ENCODE measurements around the gene MBP. TPM values are rescaled to one million over a fixed set of nuclear protein-coding genes. Genes with fewer than 3 reads are reported as not detected.

MBP gene
- total RNA-seq, 1 donor from 2014 or later = 3.9 TPM

DNA sequence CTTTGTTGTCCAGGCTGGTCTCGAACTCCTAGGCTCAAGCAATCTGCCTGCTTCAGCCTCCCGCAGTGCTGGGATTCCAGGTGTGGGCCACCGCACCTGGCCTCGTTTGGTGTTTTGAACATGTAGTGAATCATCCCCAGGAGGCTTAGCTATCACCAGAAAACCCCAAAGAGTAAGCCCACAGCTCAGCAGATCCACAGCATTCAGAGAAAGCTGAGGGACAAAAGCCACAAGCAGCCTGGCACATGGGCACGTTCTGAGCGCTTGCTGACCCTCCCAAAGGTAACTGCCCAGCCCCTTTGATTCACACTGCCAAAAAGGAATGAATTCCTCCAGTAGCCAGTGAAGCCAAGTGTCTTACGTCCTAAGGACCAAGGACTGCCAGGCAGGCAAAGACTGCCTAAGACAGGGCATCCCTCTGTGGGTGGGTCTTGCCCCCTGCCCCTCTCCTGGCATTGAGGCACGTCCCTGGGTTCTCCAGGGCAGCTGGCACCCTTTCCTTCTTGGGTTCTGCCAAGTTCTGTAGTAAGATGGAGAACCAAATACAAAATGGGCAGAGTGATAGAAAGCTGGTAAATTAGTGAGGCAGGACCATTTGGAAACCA is 31.7 kb downstream of the MBP start:
- DNase-seq (ENCODE audit: low read depth in 2 of 2) = no peak

DNA sequence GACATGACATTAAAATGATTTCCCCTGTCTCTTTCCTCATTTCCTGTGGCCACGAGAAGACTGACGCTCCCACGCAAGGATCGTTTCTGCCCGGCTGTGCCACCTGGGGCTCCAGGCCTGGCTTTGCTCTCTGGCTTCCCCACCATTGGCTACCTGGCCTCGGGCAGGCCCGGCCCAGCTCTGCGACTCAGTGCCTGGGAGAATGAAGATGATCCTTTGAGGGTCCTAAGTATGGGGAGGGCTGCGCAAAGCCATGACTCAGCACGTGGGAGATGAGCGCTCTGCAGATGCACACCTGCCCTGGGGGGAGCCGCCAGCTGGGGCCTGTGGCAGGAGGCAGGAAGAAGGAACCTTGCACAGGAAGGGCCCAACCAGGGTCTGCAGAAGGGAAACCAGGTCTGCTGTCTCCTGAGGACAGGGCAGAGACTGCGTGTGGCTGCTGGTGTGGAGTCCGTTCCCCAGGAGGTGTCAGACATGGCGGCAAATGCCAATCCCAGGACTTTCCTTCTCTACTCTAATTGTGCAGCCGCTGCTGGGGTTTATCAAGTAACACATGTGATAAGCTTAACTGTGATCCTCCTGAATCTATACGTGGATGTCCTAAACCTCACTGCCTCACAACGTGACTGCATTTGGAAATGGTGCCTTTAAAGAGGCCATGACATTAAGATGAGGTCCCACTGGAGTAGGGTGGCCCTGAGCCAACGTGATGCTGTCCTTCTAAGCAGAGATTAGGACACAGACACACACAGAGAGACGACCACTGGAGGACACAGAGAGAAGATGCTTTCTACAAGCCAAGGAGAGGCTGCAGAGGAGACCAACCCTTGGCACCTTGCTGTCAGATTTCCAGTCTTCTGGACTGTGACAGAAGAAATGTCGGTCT is 32.9 kb downstream of the MBP start:
- DNase-seq (ENCODE audit: low read depth in 2 of 2) = no peak

DNA sequence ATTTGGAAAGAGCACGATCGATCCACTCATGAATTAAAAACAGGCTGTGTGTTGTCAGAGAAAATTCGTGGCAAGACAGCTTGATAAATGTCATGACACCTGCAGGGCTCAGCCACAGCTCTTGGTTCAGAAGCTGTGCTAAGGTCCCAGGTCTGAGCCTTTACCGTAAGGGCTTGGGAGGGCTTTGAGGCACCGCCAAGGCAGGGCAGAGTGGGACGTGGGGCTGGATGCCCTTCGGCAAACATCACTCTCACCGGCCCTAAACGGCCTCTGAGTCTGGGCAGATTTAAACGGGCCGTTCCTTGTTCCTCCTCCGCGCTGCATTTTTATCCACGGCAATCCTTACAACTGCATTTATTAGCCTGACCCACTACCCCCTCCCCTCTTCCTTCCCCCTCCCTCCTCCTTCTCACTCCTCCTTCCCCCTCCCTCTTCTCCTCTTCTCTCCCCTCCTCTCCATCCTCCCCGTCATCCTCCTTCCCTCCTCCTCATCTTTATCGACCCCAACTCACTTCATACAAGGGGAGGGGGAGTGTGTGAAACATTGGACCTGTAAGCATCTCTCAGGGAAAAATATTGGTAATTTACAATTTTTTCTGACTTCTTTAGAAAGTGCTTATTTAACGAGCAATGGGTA is 33.9 kb downstream of the MBP start:
- no peak for DNase-seq (ENCODE audit: low read depth in 2 of 2)

DNA sequence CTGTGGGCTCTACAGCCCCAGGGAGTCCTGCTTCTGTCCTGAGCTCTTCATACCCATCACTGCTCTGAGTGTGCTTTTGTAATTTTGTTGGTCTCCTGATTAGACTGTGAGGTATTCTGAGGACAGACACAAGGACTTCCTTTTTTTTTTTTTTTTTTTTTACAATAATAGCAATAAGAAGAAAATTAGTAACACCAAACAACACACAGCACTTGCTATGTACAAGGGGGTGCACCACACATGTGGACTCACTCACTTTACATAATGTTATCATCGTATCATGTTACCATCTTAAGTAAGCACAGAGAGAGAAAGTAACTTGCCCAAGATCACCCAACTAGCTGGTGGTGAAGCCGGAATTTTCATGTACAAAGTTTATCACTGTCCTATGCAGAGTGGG is 34.6 kb downstream of the MBP start:
- no peak for DNase-seq (ENCODE audit: low read depth in 2 of 2)

- no peak for DNase-seq (ENCODE audit: low read depth in 2 of 2)
Observed at GRCh38 chr18:77096936-77097886, 35.4 kb downstream of the MBP start.

DNA sequence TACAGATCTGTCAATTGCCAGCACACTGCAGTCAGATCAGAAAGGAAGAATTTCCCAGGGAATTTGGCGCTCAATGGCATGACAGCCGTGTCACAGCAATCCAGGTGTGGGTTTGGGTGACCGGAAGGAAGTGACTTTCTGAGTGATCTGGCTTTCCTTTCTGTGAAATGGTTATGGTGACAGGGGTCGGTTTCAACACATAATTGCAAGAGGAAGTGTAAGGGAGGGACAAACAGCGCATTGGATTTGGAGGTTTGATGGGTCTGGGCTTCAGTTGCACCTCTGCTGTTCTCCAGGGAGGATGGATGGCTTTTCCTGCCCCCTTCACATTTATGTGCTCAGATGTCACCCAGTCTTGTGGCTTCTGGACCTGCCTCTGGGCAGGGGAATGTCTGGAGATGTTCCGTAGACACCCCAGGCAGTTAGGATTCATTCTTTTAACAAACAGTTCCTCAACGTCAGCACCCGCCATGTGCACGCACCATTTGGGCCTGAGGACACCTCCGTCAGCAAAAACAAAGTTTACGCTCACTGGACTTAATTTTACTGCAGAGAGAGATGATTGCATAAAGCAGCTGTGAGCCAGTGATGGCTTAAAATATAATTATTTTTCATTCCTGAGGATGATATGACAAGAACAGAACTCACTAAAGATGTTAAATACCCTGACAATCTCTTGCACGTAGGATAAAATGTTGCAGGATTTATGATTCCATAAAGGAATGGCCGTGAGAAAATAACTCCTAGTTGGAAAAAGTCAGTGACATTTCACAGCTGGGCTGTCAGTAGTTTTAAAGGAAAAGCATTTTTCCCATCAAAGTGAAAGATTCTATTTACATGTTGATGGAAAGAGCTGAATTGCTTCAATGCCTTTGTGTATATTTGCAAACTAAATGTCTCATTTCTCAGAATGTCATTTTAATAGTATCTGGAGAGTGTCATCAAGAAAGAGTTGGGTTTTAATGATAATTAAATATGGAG is 36.9 kb downstream of the MBP start:
- no peak for DNase-seq (ENCODE audit: low read depth in 2 of 2)

GRCh38 chr18:77093586-77093985 is 39.0 kb downstream of the MBP start:
- no peak for DNase-seq (ENCODE audit: low read depth in 2 of 2)

GRCh38 chr18:77093067-77093430 is 39.5 kb downstream of the MBP start:
- DNase-seq (ENCODE audit: low read depth in 2 of 2) = no peak

DNA sequence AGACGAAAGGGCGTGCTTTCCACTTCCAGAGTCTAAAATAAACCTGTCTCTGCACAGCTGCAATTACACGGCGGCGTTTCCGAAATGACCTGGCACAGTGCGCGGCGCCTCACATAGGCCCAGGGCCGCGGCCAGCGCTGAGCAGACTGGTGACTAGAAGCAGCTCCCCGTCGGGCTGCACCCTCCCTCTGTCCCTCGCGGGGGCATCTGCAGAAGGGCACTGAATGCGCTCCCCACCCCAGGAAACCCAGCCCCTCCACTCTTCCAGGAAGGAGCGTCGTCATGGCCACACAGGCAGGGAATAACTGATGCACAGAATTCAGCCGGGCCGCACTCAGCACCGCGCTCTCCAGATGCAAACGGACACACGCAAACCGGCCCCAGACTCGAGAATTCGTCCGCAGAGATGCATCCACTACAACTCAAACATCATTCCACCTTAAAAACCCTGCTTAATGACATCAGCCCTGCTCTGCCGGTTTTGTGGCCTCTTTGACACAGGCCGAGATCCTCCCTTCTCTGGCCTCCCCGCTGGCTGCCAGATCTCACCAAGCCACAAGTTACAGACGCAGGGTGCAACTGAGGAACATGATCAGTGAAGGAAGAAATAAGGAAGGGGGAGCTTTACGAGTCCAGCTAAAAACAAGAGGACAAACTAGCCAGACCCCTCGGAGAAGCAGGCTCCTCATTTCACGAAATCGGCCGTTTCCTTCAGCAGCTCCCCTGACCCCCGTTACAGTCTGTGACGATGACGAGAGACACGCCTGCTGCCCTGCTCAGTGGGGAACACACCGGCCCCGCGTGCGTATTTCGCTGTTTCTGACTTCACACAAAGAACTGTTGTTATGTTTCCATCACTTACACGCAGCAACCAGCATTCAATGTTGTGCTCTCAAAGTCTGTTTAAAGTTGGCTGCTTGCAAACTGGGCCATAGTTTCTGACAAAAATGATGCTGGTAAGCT is 40.2 kb downstream of the MBP start:
- DNase-seq (ENCODE audit: low read depth in 2 of 2) = no peak

DNA sequence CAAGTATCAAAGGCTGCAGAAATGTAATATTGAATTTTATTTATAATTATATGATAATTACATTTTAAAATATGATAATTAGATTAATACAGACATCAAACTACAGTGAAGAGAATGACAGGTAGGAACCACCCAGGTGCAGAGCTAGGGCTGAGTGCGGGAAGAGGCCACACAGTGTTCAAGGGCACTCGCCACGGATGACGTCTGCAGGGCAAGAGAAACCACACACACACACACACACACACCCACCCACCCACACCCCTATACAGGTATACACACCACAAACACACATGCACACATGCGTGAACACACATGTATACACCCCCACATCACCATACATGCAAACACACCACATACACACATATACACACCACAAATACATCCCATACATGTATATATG is 41.2 kb downstream of the MBP start:
- DNase-seq (ENCODE audit: low read depth in 2 of 2) = no peak

GRCh38 chr18:77090546-77091174 is 41.9 kb downstream of the MBP start:
- DNase-seq (ENCODE audit: low read depth in 2 of 2) = no peak

DNA sequence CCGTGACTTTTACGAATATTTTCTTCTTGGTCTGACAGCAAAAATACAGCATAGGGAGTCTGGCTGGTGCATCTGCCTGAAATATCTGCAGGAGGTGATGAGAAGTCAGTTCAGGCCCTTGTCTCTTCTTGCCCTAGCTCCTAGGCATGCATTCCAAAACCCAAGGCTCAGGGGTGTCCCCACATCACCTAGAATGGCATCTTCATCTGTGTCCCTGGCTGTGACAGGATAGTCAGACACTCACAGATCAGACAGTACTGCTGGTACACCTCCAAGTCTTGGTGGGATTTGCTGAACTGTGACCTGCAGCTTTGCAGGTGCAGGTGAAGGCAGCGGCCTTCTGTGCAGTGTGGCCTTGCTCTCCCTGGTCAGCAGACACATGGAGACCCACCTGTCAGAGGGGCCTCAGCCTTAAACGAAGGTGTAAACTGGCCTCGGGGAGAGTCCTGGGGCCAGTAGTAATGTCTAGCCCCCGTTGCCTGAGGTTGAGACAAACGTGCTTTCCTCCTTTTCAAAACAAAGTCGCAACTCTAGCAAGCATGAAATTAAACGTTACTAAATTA is 42.8 kb downstream of the MBP start:
- no peak for DNase-seq (ENCODE audit: low read depth in 2 of 2)

DNA sequence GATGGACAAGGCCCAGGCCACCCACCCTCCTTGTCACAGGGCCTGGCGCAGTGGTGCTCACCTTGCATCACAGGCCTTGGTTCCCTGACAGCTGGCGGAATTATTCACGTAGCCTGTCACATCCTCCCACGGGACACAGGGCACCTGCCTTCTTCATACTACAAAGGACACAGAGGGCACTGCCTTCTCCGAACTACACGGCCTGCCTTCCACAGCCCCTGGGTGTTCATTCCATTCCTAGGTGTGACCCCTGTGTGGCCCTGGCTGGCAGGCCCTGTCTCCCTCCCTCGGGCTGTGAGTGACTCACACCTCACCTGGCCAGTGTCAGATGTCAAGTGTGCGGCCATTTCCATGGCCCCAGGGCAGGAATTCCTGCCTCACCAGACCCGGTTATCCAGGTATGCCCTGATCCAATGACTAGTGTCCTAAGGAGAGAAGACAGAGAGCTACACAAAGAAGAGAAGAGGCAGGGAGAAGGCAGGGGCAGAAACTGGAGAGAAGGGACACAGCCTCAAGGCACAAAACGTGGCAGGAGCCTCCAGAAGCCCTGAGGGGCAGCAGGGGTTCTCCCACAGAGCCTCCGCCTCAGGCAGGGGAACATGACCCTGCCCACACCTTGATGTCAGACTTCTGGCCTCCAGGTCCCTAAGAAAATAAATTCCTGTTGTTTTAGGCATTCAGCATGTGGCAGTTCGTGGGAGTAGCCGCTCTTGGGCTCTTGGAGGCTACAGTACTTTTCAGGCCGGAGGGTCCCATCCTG is 43.4 kb downstream of the MBP start:
- DNase-seq (ENCODE audit: low read depth in 2 of 2) = no peak

DNA sequence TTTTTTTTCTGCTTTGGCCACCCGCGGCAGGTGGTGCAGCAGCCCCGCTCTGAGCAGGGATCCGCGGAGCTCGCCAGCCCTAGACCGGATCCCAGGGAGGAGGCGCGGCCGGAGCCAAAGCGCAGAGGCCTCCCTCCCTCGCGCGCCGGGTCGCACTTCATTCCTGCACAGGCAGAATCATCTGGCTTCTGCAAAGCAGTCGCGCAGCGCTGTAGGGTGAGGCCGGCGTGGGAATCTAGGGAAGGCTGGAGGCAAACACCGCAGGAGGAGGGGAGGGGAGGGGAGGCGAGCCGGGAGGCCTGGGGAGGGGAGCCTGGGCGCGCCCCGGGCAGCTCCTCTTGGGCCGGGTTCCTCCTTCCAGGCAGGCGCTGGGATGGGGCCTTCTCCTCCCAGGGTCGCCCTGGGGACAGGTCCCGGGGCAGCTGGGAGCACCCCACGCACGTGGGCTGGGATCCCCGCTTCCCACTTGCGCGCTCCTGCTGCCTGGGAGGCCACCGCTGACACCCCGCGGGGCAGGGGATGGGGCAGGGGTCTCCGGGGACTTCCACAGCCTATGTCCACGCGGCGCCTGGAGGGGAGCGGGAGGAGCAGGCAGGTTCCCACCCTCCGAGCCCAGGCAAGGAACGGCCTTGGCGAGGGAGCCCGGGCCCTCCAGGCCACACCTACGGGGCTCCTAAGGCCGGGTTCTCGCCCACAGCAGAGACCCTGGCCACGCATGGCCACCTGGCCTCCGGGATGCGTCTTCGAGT is 45.0 kb downstream of the MBP start:
- peak in 1 of 2 donors; percentile 37 for DNase-seq (ENCODE audit: low read depth in 2 of 2)

- DNase-seq (ENCODE audit: low read depth in 2 of 2) = peak in 1 of 2 donors; percentile 64
Observed at GRCh38 chr18:77086656-77087392, 45.8 kb downstream of the MBP start.

- peak in 1 of 2 donors; percentile 50 for DNase-seq (ENCODE audit: low read depth in 2 of 2)
Observed at GRCh38 chr18:77086034-77086433, 46.5 kb downstream of the MBP start.
